OCI-LY3 (cell line): ENCODE results near the gene SKAP2.

ENCODE experiments used
- H2AFZ ChIP-seq: fragments of 200-600, 300-600 bp; shearing (Covaris generic); 2 replicates; pipeline ENCODE4 v1.6.0; 2014; ENCODE audit warnings: antibody characterized with exemption, low read depth, low read length
- H3K27ac ChIP-seq: fragments of 200-600, 300-600 bp; sonication (generic); 2 replicates; pipeline ENCODE4 v1.5.1; 2014; ENCODE audit warnings: mild to moderate bottlenecking, low read length, moderate library complexity, mixed read lengths
- H3K27me3 ChIP-seq: fragments of 200-600, 300-600 bp; sonication (generic); 2 replicates; pipeline ENCODE4 v1.6.1; 2014; ENCODE audit warnings: low read depth, low read length, mixed read lengths
- H3K36me3 ChIP-seq: fragments of 200-600, 300-600 bp; sonication (generic); replicated peaks from 2 replicates; pipeline ENCODE3; 2014; ENCODE audit warnings: low read depth, low read length, mixed read lengths
- H3K4me1 ChIP-seq: fragments of 300-600, 200-600 bp; sonication (generic); 2 replicates; pipeline ENCODE4 v1.6.1; 2014; ENCODE audit warnings: low read length, mixed read lengths
- H3K4me2 ChIP-seq: fragments of 200-600, 300-600 bp; sonication (generic); 2 replicates; pipeline ENCODE4 v1.6.1; 2014; ENCODE audit warnings: low read length, mixed read lengths
- H3K4me3 ChIP-seq: fragments of 300-600, 200-600 bp; sonication (generic); 2 replicates; pipeline ENCODE4 v1.5.1; 2014; ENCODE audit warnings: antibody characterized with exemption, mild to moderate bottlenecking, low read length, moderate library complexity
- H3K79me2 ChIP-seq: fragments of 300-600, 200-600 bp; shearing (Covaris generic); 2 replicates; pipeline ENCODE4 v1.6.1; 2014; ENCODE audit warnings: mild to moderate bottlenecking, low read length, mixed read lengths
- H3K9ac ChIP-seq: fragments of 300-600, 200-600 bp; shearing (Covaris generic); 2 replicates; pipeline ENCODE4 v1.6.0; 2014; ENCODE audit warnings: mild to moderate bottlenecking, low read length, moderate library complexity
- H3K9me3 ChIP-seq: fragments of 200-600, 300-600 bp; shearing (Covaris generic); 2 replicates; pipeline ENCODE4 v1.6.1; 2014; ENCODE audit warnings: low read length, mixed read lengths; ENCODE audit not compliant: insufficient read depth
- H4K20me1 ChIP-seq: fragments of 200-600, 300-600 bp; sonication (generic); 2 replicates; pipeline ENCODE4 v1.6.1; 2016; ENCODE audit warnings: low read length, mixed read lengths; ENCODE audit not compliant: insufficient read depth
- EZH2phosphoT487 ChIP-seq: fragments of 200-600 bp; shearing (Covaris generic); IDR thresholded peaks from 2 replicates; pipeline ENCODE4 v1.6.1; 2018; ENCODE audit warnings: antibody characterized with exemption, mixed run types, low read depth
- TF ChIP-seq, protein P1 (sequence below): fragments of 200-600, 300-600 bp; sonication (generic); IDR thresholded peaks from 2 replicates; pipeline ENCODE4 v1.5.1; 2014; ENCODE audit warnings: antibody characterized with exemption, low read length, low read depth

SKAP2 gene

DNA sequence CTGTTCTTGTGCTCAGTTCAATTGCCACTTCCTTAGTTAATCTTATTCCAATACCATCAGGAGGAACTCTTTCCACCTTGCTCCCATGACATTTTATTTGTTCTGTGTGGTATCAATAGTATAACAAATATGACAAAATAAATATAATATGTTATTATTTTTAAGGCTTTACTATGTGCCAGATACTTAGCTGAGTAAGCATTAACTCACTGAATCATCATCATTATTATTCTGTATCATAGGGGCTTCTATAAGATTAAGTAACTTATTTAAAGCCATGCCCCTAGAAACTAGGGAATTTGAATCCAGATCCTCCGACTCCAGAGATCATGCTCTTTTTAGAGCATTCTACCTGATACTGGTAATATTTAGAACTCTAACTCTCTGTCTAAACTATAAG lies 33.5 kb upstream of the SKAP2 start:
- TF ChIP-seq, protein P1, sequence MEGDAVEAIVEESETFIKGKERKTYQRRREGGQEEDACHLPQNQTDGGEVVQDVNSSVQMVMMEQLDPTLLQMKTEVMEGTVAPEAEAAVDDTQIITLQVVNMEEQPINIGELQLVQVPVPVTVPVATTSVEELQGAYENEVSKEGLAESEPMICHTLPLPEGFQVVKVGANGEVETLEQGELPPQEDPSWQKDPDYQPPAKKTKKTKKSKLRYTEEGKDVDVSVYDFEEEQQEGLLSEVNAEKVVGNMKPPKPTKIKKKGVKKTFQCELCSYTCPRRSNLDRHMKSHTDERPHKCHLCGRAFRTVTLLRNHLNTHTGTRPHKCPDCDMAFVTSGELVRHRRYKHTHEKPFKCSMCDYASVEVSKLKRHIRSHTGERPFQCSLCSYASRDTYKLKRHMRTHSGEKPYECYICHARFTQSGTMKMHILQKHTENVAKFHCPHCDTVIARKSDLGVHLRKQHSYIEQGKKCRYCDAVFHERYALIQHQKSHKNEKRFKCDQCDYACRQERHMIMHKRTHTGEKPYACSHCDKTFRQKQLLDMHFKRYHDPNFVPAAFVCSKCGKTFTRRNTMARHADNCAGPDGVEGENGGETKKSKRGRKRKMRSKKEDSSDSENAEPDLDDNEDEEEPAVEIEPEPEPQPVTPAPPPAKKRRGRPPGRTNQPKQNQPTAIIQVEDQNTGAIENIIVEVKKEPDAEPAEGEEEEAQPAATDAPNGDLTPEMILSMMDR: no peak
- TF ChIP-seq EZH2phosphoT487: no peak

DNA sequence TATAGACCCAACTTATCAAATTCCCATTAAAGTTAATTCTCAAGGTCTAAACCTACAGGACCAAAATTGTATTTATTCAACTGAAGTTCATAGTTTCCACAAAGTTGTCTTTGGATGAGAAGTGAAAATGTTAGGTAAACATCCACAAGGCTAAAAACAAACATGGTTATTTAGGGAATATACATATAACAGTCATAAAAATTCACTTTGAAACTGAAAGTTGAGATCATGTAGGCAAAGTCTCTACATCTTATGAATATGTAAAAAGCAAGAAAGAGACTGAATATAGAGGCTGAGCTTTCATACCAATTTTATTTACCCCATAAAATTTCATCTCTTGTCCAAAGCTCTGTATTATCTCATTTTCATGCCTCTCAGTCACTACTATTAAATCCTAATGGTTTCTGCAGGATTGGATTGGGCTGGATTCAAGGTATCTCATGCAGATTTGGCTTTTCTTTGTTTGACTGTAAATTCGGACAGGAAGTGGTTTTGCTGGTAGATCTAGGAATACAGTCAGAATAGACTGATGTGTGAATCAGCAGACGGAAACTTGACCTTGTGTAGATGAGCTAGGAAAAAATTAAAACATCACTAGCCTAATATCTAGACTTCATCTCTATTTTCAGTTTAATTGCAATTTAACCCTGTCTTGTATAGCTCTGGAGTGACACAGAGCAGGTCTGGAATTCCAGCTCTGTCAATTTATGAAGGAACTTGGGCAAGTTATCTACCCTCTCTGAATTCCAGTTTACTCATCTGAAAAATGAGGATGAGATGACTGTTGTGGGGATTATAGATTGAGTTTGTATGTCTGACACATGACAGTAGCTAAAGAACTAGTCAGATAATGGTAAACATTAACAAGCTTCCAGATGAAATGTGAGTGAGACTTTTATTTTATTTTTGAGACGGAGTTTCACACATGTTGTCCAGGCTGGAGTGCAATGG lies 27.3 kb upstream of the SKAP2 start:
- Histone ChIP-seq H4K20me1 (no peaks in the 10 kb centered on the region), H3K4me1 (peaks cover 12% of the 10 kb centered on the region), H3K9me3 (no peaks in the 10 kb centered on the region), H3K27ac (no peak overlapping the region), H3K36me3 (no peaks in the 10 kb centered on the region), H3K4me3 (no peak overlapping the region), H2AFZ (no peak overlapping the region), H3K27me3 (peaks cover 4% of the 10 kb centered on the region; the same call in 1 of the 2 replicates), H3K4me2 (peak overlapping the region; percentile 13; the same call in 1 of the 2 replicates), H3K79me2 (no peaks in the 10 kb centered on the region), H3K9ac (no peak overlapping the region)
- TF ChIP-seq, protein P1: no peak
- TF ChIP-seq EZH2phosphoT487: no peak

More for the DNA sequence above, 33.5 kb upstream of the SKAP2 start:
- 0 out of 2 replicates have a peak, but pooled peaks cover under 1% of the 10 kb centered on the region for H3K4me1 ChIP-seq
- H3K79me2 ChIP-seq: no peaks in the 10 kb centered on the region
- no peaks in the 10 kb centered on the region for H4K20me1 ChIP-seq
- no peak overlapping the region for H3K4me2 ChIP-seq
- no peak overlapping the region for H2AFZ ChIP-seq
- H3K27me3 ChIP-seq: peaks cover 7% of the 10 kb centered on the region; the same call in 1 of the 2 replicates
- H3K36me3 ChIP-seq: no peaks in the 10 kb centered on the region
- no peak overlapping the region for H3K9ac ChIP-seq
- H3K27ac ChIP-seq: no peak overlapping the region
- no peak overlapping the region for H3K4me3 ChIP-seq
- H3K9me3 ChIP-seq: no peaks in the 10 kb centered on the region

DNA sequence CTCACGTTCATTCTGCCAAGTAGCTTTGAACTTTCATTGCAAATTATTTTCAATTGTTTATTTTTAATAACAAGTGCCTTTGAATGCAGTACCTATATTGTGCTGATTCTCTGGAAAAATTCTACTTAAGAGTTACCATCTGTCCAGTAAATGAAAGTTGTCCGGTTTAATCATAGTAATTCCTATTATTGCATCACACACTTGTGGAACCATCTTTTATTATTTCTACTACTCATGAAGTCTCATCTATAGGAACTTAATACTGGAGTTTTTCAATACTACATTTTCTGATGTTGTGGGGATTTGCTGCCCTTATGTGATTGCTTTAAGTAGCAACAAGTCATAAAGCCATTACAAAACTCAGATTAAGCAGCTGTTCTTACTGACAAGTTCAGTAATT lies 16.5 kb upstream of the SKAP2 start:
- no peak overlapping the region for H3K27ac ChIP-seq

DNA sequence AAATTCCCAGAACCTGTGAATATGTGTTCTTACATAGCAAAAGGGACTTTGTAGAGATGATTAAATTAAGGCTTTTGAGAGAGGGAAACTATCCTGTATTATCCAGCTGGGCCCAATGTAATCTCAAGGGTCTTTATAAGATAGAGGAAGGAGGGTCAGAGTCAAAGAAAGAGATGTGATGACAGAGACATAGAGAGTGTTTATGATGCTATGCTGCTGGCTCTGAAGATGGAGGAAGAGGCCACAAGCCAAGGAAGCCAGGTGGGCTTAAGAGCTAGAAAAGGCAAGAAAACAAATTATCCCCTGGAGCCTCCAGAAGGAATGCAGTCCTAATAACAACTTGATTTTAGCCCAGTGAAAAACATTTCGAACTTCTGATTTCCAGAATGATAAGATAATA lies 15.3 kb upstream of the SKAP2 start:
- Histone ChIP-seq H4K20me1 (no peaks in the 10 kb centered on the region), H3K27me3 (no peaks in the 10 kb centered on the region), H2AFZ (no peak overlapping the region), H3K4me3 (no peak overlapping the region), H3K4me1 (no peaks in the 10 kb centered on the region), H3K36me3 (no peaks in the 10 kb centered on the region), H3K9ac (no peak overlapping the region), H3K79me2 (no peaks in the 10 kb centered on the region), H3K27ac (no peak overlapping the region), H3K4me2 (no peak overlapping the region), H3K9me3 (no peaks in the 10 kb centered on the region)
- TF ChIP-seq EZH2phosphoT487: no peak
- TF ChIP-seq, protein P1: no peak

More for the DNA sequence above, 16.5 kb upstream of the SKAP2 start:
- no peak overlapping the region for H2AFZ ChIP-seq
- H3K4me2 ChIP-seq: no peak overlapping the region
- no peak overlapping the region for H3K4me3 ChIP-seq
- H3K79me2 ChIP-seq: no peaks in the 10 kb centered on the region
- H3K4me1 ChIP-seq: no peaks in the 10 kb centered on the region
- no peaks in the 10 kb centered on the region for H3K9me3 ChIP-seq
- no peaks in the 10 kb centered on the region for H3K27me3 ChIP-seq
- H3K36me3 ChIP-seq: no peaks in the 10 kb centered on the region
- no peak overlapping the region for H3K9ac ChIP-seq
- H4K20me1 ChIP-seq: no peaks in the 10 kb centered on the region
- TF ChIP-seq, protein P1: no peak
- no peak for TF ChIP-seq EZH2phosphoT487
